22Rv1 (cell line): ENCODE results near the gene OVOL3.

Experiments
- ZFX ChIP-seq: fragments of 450-650 bp; IDR thresholded peaks from 2 replicates; pipeline ENCODE4 v1.6.1; 2017; ENCODE audit warnings: antibody characterized with exemption, borderline replicate concordance
- TF ChIP-seq, protein P1 (sequence below): fragments of 450-650 bp; IDR thresholded peaks from 2 replicates; pipeline ENCODE4 v1.5.1; 2017; ENCODE audit warnings: mild to moderate bottlenecking

DNA sequence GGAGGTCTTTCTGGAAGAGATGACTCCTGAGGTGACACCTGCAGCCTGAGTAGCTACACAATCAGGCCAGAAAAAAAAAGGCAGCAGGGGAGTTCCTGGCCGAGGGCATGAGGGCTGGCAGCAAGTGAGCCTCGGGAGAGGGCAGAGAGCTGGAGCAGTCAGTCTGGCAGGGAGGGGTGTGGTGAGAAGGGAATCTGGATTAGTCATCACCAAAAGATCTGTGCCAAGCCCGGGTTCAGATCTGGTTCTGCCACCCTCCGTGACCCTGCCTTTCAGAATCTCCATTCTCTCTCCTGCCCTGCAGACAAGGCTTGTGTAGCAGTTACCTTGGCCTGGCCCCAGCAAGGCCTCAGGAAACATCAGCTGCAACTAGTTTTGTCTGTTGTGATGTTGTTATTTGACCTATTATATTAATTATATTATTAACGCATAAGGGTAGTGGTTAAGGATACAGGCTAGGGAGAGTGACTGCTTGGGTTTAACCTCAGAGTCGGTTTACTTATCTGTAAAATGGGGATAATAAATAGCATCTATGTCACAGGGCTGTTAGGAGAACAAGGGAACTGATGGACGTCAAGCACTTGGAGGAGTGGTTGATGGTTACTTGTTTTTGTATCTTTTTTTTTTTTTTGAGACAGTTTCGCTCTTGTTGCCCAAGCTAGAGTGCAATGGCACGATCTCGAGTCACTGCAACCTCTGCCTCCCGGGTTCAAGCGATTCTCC lies 26.2 kb downstream of the OVOL3 start:
- TF ChIP-seq, protein P1, sequence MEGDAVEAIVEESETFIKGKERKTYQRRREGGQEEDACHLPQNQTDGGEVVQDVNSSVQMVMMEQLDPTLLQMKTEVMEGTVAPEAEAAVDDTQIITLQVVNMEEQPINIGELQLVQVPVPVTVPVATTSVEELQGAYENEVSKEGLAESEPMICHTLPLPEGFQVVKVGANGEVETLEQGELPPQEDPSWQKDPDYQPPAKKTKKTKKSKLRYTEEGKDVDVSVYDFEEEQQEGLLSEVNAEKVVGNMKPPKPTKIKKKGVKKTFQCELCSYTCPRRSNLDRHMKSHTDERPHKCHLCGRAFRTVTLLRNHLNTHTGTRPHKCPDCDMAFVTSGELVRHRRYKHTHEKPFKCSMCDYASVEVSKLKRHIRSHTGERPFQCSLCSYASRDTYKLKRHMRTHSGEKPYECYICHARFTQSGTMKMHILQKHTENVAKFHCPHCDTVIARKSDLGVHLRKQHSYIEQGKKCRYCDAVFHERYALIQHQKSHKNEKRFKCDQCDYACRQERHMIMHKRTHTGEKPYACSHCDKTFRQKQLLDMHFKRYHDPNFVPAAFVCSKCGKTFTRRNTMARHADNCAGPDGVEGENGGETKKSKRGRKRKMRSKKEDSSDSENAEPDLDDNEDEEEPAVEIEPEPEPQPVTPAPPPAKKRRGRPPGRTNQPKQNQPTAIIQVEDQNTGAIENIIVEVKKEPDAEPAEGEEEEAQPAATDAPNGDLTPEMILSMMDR: no peak
- TF ChIP-seq ZFX: no peak
